Stimulated activated naive CD4-positive, alpha-beta T cell treated with Interleukin-2 at 50 U/mL for 16 hours (primary cell): ENCODE results near the gene TEDC2.
A peak's percentile ranks its signal among the peaks of the same experiment; 100 is the strongest.

Experiments used
- DNase-seq: peaks from one replicate; lab custom pipeline; 2025; lab: John Stamatoyannopoulos, UW

TEDC2 gene

GRCh38 chr16:2465653-2466415, 5.9 kb downstream of the TEDC2 start:
- DNase-seq: no peak

- no peak for DNase-seq
Measured at GRCh38 chr16:2466667-2467527, 7.0 kb downstream of the TEDC2 start.

GRCh38 chr16:2467528-2468232, 7.8 kb downstream of the TEDC2 start:
- DNase-seq: no peak

- no peak for DNase-seq
Measured at GRCh38 chr16:2468233-2468724, 8.4 kb downstream of the TEDC2 start.

GRCh38 chr16:2468725-2469398, 9.0 kb downstream of the TEDC2 start:
- no peak for DNase-seq

- no peak for DNase-seq
Measured at GRCh38 chr16:2469399-2470233, 9.7 kb downstream of the TEDC2 start.

- DNase-seq: no peak
Measured at GRCh38 chr16:2470234-2470601, 10.3 kb downstream of the TEDC2 start.

- no peak for DNase-seq
Measured at GRCh38 chr16:2470603-2471015, 10.7 kb downstream of the TEDC2 start.

- no peak for DNase-seq
Measured at GRCh38 chr16:2471016-2471652, 11.2 kb downstream of the TEDC2 start, which contains the start of gene NTN3. TSS of gene NTN3 (plus strand) at chr16:2471297. CDS start at chr16:2471702, 405 bp downstream.

- DNase-seq: no peak
Measured at GRCh38 chr16:2471653-2472487, 12.0 kb downstream of the TEDC2 start.

- DNase-seq: no peak
Measured at GRCh38 chr16:2472488-2472864, 12.6 kb downstream of the TEDC2 start.

GRCh38 chr16:2472885-2473445, 13.1 kb downstream of the TEDC2 start:
- DNase-seq: no peak

- DNase-seq: no peak
Measured at GRCh38 chr16:2473446-2473926, 13.6 kb downstream of the TEDC2 start.

- DNase-seq: peak; percentile 50
Measured at GRCh38 chr16:2473999-2474876, 14.3 kb downstream of the TEDC2 start.

- peak; percentile 71 for DNase-seq
Measured at GRCh38 chr16:2474877-2475412, 15.0 kb downstream of the TEDC2 start, which contains the start of gene TBC1D24. TSS of gene TBC1D24 (plus strand) at chr16:2475127. CDS start at chr16:2496149, 21,022 bp downstream.

GRCh38 chr16:2475413-2476344, 15.8 kb downstream of the TEDC2 start:
- DNase-seq: peak; percentile 39
